A549 treated with CpdA at 1 μM for 4 hours (cell line): ENCODE results near the gene ZBTB25. TPM values are rescaled to one million over a fixed set of nuclear protein-coding genes. Genes with fewer than 3 reads are reported as not detected.

Source experiments
- total RNA-seq: library from RNA; stranded (reverse); fragments of 200-300 nt; extraction: Qiagen RNA extraction; gene quantifications from 5 replicates; pipeline ENCODE4 v1.2.3, GENCODE V29; 2022; ENCODE audit warnings: low read depth

Gene ZBTB25, protein sequence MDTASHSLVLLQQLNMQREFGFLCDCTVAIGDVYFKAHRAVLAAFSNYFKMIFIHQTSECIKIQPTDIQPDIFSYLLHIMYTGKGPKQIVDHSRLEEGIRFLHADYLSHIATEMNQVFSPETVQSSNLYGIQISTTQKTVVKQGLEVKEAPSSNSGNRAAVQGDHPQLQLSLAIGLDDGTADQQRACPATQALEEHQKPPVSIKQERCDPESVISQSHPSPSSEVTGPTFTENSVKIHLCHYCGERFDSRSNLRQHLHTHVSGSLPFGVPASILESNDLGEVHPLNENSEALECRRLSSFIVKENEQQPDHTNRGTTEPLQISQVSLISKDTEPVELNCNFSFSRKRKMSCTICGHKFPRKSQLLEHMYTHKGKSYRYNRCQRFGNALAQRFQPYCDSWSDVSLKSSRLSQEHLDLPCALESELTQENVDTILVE
- total RNA-seq = 4.0 to 6.7 TPM (median 6.1 TPM) in 5 replicates

GRCh38 chr14:64503434-64504309, at the start of gene ZBTB25:
Gene ZBTB25 (minus strand): TSS chr14:64503838. CDS start chr14:64490533, 13,305 bp downstream.

GRCh38 chr14:64549791-64550620, 46.4 kb upstream of the ZBTB25 start, which contains the start of gene PPP1R36:
Gene PPP1R36 (plus strand): TSS chr14:64549961. CDS start chr14:64549998, 37 bp downstream.

DNA sequence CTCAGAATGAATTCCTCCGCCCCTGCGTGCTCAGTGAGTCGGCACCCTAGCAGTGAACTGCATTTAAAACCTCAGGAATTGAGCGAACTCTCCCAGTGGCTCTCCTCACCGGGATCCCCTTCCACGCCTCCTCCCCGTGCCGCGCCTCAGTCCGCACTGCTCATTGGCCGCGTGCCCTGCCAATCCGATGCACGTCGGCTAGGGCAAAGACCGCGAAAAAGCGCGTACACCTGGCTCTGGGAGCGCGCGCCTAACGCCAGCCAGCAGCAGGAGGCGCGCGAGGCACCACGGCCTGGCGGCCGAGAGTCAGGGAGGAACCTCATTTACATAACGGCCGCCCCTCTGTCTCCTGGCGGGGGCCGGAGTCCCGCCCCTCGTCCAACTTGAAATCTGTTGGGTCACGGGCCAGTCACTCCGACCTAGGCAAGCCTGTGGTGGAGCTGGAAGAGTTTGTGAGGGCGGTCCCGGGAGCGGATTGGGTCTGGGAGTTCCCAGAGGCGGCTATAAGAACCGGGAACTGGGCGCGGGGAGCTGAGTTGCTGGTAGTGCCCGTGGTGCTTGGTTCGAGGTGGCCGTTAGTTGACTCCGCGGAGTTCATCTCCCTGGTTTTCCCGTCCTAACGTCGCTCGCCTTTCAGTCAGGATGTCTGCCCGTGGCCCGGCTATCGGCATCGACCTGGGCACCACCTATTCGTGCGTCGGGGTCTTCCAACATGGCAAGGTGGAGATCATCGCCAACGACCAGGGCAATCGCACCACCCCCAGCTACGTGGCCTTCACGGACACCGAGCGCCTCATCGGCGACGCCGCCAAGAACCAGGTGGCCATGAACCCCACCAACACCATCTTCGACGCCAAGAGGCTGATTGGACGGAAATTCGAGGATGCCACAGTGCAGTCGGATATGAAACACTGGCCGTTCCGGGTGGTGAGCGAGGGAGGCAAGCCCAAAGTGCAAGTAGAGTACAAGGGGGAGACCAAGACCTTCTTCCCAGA, 36.9 kb upstream of the ZBTB25 start, which contains the start of gene HSPA2:
Gene HSPA2 (plus strand): TSS at position 534 of the 995 bp plus-strand sequence. CDS start 109 bp downstream, at position 643.

GRCh38 chr14:64504310-64504896, 765 bp upstream of the ZBTB25 start, which contains the start of gene ZBTB1:
Gene ZBTB1 (plus strand): TSS chr14:64504770. CDS start chr14:64521505, 16,735 bp downstream.

GRCh38 chr14:64465191-64465822, 38.3 kb downstream of the ZBTB25 start, which contains the start of gene AKAP5:
Gene AKAP5 (plus strand): TSS chr14:64465499. CDS start chr14:64468395, 2,896 bp downstream.

Other genes with a start within 250 kb of the ZBTB25 start
- 0.09 to 0.12 TPM (median 0.09 TPM) in 3 of 5 replicates, not detected in the others for gene ESR2, start 209.5 kb downstream of the ZBTB25 start, total RNA-seq
- 108 to 122 TPM (median 117 TPM) in 5 replicates for gene MTHFD1, start 115.5 kb downstream of the ZBTB25 start, total RNA-seq
- gene AKAP5, start 38.3 kb downstream of the ZBTB25 start, total RNA-seq = 0.25 to 0.44 TPM (median 0.35 TPM) in 5 replicates
- 21.2 to 25.2 TPM (median 24.1 TPM) in 5 replicates for gene ZBTB1, start 932 bp upstream of the ZBTB25 start, total RNA-seq
- 41.1 to 51.7 TPM (median 45.6 TPM) in 5 replicates for gene HSPA2, start 36.9 kb upstream of the ZBTB25 start, total RNA-seq
- 0.25 to 0.59 TPM (median 0.36 TPM) in 5 replicates for gene PPP1R36, start 46.1 kb upstream of the ZBTB25 start, total RNA-seq
- gene PLEKHG3, start 200.6 kb upstream of the ZBTB25 start, total RNA-seq = 34.5 to 53.1 TPM (median 47.4 TPM) in 5 replicates